ENCODE results near the gene SMAD3. TPM values are rescaled to one million over a fixed set of nuclear protein-coding genes. Genes with fewer than 3 reads are reported as not detected.
A peak's percentile ranks its signal among the peaks of the same experiment; 100 is the strongest.

The SMAD3 gene
- total and polyA plus RNA-seq, 3 experiments from 2014 or later, result 30.2 to 34.2 (median 31.7) TPM

DNA sequence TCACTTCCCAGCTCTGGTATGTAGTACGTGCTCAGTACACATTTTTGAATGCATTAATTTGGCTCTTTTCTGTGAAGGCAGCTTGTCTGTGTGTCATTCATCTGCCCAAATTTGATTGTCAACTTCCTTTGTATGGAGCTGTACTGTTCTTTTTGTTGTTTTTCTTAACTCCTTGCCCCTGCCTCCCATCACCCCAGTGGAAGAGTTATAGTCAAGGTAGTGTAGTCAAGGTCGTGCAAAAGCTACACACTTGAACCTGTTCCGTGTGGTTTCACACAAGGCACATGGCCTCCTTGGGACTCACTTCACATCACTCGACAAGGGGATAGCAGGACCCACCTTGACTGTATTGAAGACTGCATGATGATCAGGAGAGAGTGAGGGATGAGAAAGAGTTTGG is 37.6 kb downstream of the SMAD3 start:
- Mint-ChIP-seq H3K36me3 (peaks cover 0 to 34% (median 12%) of the 10 kb centered on the region in 3 donors), H3K9me3 (no peaks in the 10 kb centered on the region), H3K4me1 (peaks cover 17 to 63% (median 18%) of the 10 kb centered on the region in 3 donors), H3K27me3 (no peaks in the 10 kb centered on the region), H3K4me3 (no peak overlapping the region), H3K27ac (peak overlapping the region in 1 of 8 donors; percentile 70)
- peaks cover 97% of the 10 kb centered on the region for H3K4me1 ChIP-seq (ENCODE audit: insufficient read depth, low read length)
- H3K4me3 ChIP-seq (ENCODE audit: low read length), result peak overlapping the region; percentile 25
- ChIA-PET CTCF (interaction anchor here (0.8 to 5.3 kb wide), 6 partner anchors 11 to 35 kb away, joined by 3 to 33 read pairs (median 4); partner anchors contain the start of gene SMAD3), POLR2A (interaction anchor here (0.8 to 2.9 kb wide), 6 partner anchors 17 to 418 kb away, joined by 3 to 25 read pairs (median 4); partner anchors contain the start of genes C15orf61 and SMAD3)
- no peaks in the 10 kb centered on the region for H3K9me3 ChIP-seq (ENCODE audit: low read length)
- H3K27me3 ChIP-seq (ENCODE audit: insufficient read depth, low read length, poor library complexity, severe bottlenecking), result no peaks in the 10 kb centered on the region
- no peaks in the 10 kb centered on the region for H3K36me3 ChIP-seq (ENCODE audit: insufficient read depth, low read length)
- DNase-seq, result no peak
- no peak overlapping the region for H3K27ac ChIP-seq (ENCODE audit: low read depth, low read length)

- ChIA-PET POLR2A (interaction anchor here (0.8 to 2.9 kb wide), 6 partner anchors 17 to 418 kb away, joined by 3 to 25 read pairs (median 4); partner anchors contain the start of genes C15orf61 and SMAD3), CTCF (interaction anchor here (0.8 to 5.3 kb wide), 6 partner anchors 9 to 36 kb away, joined by 3 to 33 read pairs (median 6); partner anchors contain the start of gene SMAD3)
- H3K27me3 ChIP-seq (ENCODE audit: insufficient read depth, low read length, poor library complexity, severe bottlenecking), result no peaks in the 10 kb centered on the region
- H3K4me1 Mint-ChIP-seq, result peaks cover 13 to 64% (median 14%) of the 10 kb centered on the region in 3 donors
- no peaks in the 10 kb centered on the region for H3K27me3 Mint-ChIP-seq
- H3K36me3 Mint-ChIP-seq, result peaks cover 0 to 37% (median 12%) of the 10 kb centered on the region in 3 donors
- no peaks in the 10 kb centered on the region for H3K36me3 ChIP-seq (ENCODE audit: insufficient read depth, low read length)
- peak overlapping the region in 4 of 7 donors; percentile 44 to 72 (median 62) for H3K4me3 Mint-ChIP-seq
- H3K9me3 ChIP-seq (ENCODE audit: low read length), result no peaks in the 10 kb centered on the region
- no peak for DNase-seq
- peaks cover 97% of the 10 kb centered on the region for H3K4me1 ChIP-seq (ENCODE audit: insufficient read depth, low read length)
- H3K27ac ChIP-seq (ENCODE audit: low read depth, low read length), result no peak overlapping the region
- peak overlapping the region in 3 of 8 donors; percentile 75 to 92 (median 86) for H3K27ac Mint-ChIP-seq
- H3K9me3 Mint-ChIP-seq, result no peaks in the 10 kb centered on the region
- peak overlapping the region; percentile 5 for H3K4me3 ChIP-seq (ENCODE audit: low read length)
Observed at GRCh38 chr15:67103432-67103831, 38.0 kb downstream of the SMAD3 start.

DNA sequence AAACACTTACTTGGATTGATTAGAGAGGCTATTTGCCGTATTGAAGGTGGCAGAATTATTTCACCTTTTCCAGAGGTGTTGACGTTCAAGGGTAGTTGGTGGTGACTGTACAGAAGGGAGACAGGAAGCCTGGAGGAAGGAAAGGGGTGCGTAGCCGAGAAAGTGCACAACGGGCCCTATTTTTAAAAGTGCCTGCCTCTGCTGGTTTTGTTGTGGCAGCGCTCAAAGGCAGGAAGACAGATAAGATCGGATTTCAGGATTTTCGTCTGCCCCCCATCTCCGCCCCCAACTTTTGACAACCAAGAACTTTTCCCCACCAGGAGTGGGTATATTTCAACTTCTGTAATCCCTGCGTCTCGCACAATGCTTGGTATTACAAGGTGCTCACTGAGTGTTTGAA is 38.5 kb downstream of the SMAD3 start:
- H3K4me1 ChIP-seq (ENCODE audit: insufficient read depth, low read length), result peaks cover 95% of the 10 kb centered on the region
- peak overlapping the region; percentile 5 for H3K4me3 ChIP-seq (ENCODE audit: low read length)
- POLR2A ChIA-PET, result no interaction called here
- H3K27me3 ChIP-seq (ENCODE audit: insufficient read depth, low read length, poor library complexity, severe bottlenecking), result no peaks in the 10 kb centered on the region
- DNase-seq, result peak in 1 of 5 donors; percentile 28
- no peaks in the 10 kb centered on the region for H3K27me3 Mint-ChIP-seq
- peak overlapping the region in 3 of 8 donors; percentile 75 to 92 (median 86) for H3K27ac Mint-ChIP-seq
- no peaks in the 10 kb centered on the region for H3K9me3 Mint-ChIP-seq
- CTCF ChIA-PET, result interaction anchor here (1.4 to 5.3 kb wide), 4 partner anchors 9 to 34 kb away, joined by 4 to 29 read pairs (median 5); no protein-coding TSS in a partner anchor
- H3K27ac ChIP-seq (ENCODE audit: low read depth, low read length), result no peak overlapping the region
- peak overlapping the region in 4 of 7 donors; percentile 44 to 72 (median 62) for H3K4me3 Mint-ChIP-seq
- no peaks in the 10 kb centered on the region for H3K36me3 ChIP-seq (ENCODE audit: insufficient read depth, low read length)
- H3K9me3 ChIP-seq (ENCODE audit: low read length), result no peaks in the 10 kb centered on the region
- H3K36me3 Mint-ChIP-seq, result peaks cover 0 to 37% (median 10%) of the 10 kb centered on the region in 3 donors
- peaks cover 9 to 64% (median 9%) of the 10 kb centered on the region in 3 donors for H3K4me1 Mint-ChIP-seq

DNA sequence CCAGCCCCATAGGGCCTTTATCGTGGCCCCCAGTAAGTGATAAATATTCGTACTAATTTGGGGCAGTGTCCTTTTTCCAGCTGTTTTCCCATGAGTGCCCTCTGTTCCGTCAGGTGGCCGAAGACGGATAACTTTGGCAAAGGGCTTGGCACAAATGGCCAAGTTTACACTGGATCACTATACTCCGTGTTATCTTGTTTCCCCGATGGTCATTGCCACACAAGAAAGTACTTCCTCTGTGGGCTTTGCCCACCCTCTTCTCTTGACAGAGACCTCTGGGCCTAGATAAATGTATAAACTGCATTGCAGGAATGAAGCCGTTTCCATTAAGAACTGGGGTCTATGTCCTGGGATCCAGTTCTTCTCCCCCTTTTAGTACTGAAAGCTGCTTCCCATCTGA is 39.1 kb downstream of the SMAD3 start:
- H3K9me3 Mint-ChIP-seq, result no peaks in the 10 kb centered on the region
- no peaks in the 10 kb centered on the region for H3K36me3 ChIP-seq (ENCODE audit: insufficient read depth, low read length)
- DNase-seq, result no peak
- H3K36me3 Mint-ChIP-seq, result peaks cover 0 to 37% (median 10%) of the 10 kb centered on the region in 3 donors
- ChIA-PET POLR2A (no interaction called here), CTCF (interaction anchor here (1.6 to 5.3 kb wide), 3 partner anchors 10 to 35 kb away, joined by 4 to 29 read pairs (median 6); no protein-coding TSS in a partner anchor)
- no peaks in the 10 kb centered on the region for H3K9me3 ChIP-seq (ENCODE audit: low read length)
- no peaks in the 10 kb centered on the region for H3K27me3 Mint-ChIP-seq
- no peak overlapping the region for H3K4me3 ChIP-seq (ENCODE audit: low read length)
- no peak overlapping the region for H3K27ac ChIP-seq (ENCODE audit: low read depth, low read length)
- H3K27me3 ChIP-seq (ENCODE audit: insufficient read depth, low read length, poor library complexity, severe bottlenecking), result no peaks in the 10 kb centered on the region
- H3K4me1 ChIP-seq (ENCODE audit: insufficient read depth, low read length), result peaks cover 89% of the 10 kb centered on the region
- H3K4me1 Mint-ChIP-seq, result peaks cover 2 to 64% (median 3%) of the 10 kb centered on the region in 3 donors
- H3K27ac Mint-ChIP-seq, result peak overlapping the region in 5 of 8 donors; percentile 3 to 92 (median 86)
- peak overlapping the region in 5 of 7 donors; percentile 44 to 72 (median 67) for H3K4me3 Mint-ChIP-seq

DNA sequence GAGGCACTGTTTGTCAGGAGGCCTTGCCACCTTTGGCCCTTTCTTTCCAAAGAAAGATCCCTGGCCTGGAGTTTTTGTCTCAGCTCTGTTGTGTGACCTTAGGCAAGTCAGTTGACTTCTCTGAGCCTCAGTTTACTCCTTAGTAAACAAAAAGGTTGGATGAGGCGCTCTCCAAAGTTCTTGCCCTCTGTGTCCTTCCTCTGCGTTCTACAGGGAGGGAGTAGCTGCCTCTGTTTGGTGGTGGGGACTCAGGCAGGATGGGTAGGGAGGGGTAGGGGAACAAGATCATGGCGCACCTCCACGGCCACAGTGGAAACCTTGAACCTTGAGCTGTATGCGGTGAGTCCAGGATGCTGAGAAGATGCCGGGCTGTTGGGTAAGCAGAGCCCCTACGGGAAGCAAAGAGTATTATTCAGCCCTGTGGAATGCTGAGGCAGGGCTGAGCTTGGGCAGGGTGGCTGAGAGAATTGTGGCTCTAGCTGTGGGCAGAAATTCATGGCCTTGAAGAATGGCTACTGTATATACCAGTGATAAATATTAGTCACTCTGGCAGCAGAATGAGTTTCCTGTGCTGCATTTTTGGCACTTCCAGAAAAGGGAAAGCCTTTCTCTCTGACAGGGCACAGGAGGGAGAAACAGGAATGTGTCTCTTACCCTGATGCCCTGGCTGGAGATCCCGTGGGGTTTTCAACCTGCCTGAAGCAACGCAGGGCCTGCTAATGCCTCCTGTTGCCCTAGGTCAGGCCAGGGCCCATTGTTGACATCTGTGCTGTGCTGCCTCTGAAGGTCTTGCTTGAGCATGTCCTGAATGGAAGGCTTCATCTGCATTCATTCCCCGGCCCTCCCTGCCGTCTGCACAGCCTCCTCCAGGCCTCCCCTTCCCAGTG is 39.9 kb downstream of the SMAD3 start:
- H3K9me3 Mint-ChIP-seq, result no peaks in the 10 kb centered on the region
- Histone ChIP-seq H3K36me3 (ENCODE audit: insufficient read depth, low read length) (no peaks in the 10 kb centered on the region), H3K4me3 (ENCODE audit: low read length) (no peak overlapping the region), H3K4me1 (ENCODE audit: insufficient read depth, low read length) (peaks cover 87% of the 10 kb centered on the region), H3K9me3 (ENCODE audit: low read length) (no peaks in the 10 kb centered on the region), H3K27me3 (ENCODE audit: insufficient read depth, low read length, poor library complexity, severe bottlenecking) (no peaks in the 10 kb centered on the region), H3K27ac (ENCODE audit: low read depth, low read length) (no peak overlapping the region)
- H3K27ac Mint-ChIP-seq, result peak overlapping the region in 6 of 8 donors; percentile 76 to 92 (median 89)
- peaks cover 4 to 39% (median 10%) of the 10 kb centered on the region in 3 donors for H3K36me3 Mint-ChIP-seq
- H3K4me1 Mint-ChIP-seq, result peaks cover 0 to 67% (median 0%) of the 10 kb centered on the region in 3 donors
- ChIA-PET POLR2A (no interaction called here), CTCF (interaction anchor here (1.6 to 5.3 kb wide), 3 partner anchors 11 to 36 kb away, joined by 4 to 29 read pairs (median 6); no protein-coding TSS in a partner anchor)
- peak overlapping the region in 5 of 7 donors; percentile 57 to 88 (median 67) for H3K4me3 Mint-ChIP-seq
- DNase-seq, result no peak
- H3K27me3 Mint-ChIP-seq, result no peaks in the 10 kb centered on the region

DNA sequence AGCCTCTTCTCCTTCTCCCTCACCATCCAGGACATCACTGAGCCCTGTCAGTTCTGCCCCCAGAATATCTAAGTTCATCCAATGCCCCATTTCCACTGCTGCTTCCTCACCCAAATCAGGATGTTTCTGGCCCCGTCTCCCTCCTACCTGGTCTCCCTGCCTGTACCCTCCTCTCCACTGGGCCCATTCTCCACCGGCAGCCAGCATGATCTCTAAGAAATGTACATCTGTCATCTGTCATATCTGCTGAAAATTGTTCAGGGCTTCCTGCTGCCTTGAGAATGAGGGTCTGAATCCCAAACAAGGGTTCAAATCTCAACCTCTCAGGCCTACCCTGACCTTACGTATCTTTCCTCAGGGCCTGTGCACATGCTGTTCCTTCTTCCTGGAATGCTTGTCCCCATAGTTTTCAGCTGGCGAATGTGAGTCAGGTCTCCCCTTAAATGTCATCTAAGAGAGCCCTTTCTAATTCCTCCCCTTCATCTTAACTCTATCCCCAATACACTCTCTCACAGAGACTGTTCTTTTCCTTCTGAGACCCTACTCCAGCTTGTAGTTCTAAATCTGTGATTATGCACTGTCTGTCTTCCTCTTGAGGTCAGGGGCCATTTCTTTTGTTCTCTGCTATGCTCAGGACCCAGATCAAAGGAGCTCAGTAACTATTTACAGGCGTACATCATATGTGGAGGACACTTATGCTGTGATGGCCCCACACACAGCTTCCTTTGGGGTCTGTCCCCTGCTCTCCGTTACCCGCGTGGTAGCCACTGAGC is 40.8 kb downstream of the SMAD3 start:
- Mint-ChIP-seq H3K27me3 (no peaks in the 10 kb centered on the region), H3K27ac (peak overlapping the region in 6 of 8 donors; percentile 81 to 94 (median 90)), H3K9me3 (peaks cover 0 to 3% (median 0%) of the 10 kb centered on the region in 5 donors), H3K4me3 (peak overlapping the region in 6 of 7 donors; percentile 51 to 88 (median 62)), H3K4me1 (peaks cover 0 to 76% (median 0%) of the 10 kb centered on the region in 3 donors), H3K36me3 (peaks cover 11 to 43% (median 13%) of the 10 kb centered on the region in 3 donors)
- ChIA-PET CTCF (interaction anchor here (1.4 kb wide), 1 partner anchor 24 kb away, joined by 3 read pairs; no protein-coding TSS in a partner anchor), POLR2A (interaction anchor here (0.5 to 0.9 kb wide), 2 partner anchors 37 to 78 kb away, joined by 3 to 5 read pairs; no protein-coding TSS in a partner anchor)
- Histone ChIP-seq H3K4me1 (ENCODE audit: insufficient read depth, low read length) (peaks cover 89% of the 10 kb centered on the region), H3K4me3 (ENCODE audit: low read length) (peak overlapping the region; percentile 5), H3K9me3 (ENCODE audit: low read length) (no peaks in the 10 kb centered on the region), H3K36me3 (ENCODE audit: insufficient read depth, low read length) (no peaks in the 10 kb centered on the region), H3K27ac (ENCODE audit: low read depth, low read length) (no peak overlapping the region), H3K27me3 (ENCODE audit: insufficient read depth, low read length, poor library complexity, severe bottlenecking) (no peaks in the 10 kb centered on the region)
- no peak for DNase-seq

- Histone ChIP-seq H3K9me3 (ENCODE audit: low read length) (no peaks in the 10 kb centered on the region), H3K27ac (ENCODE audit: low read depth, low read length) (no peak overlapping the region), H3K4me3 (ENCODE audit: low read length) (peak overlapping the region; percentile 5), H3K4me1 (ENCODE audit: insufficient read depth, low read length) (peaks cover 88% of the 10 kb centered on the region), H3K36me3 (ENCODE audit: insufficient read depth, low read length) (no peaks in the 10 kb centered on the region), H3K27me3 (ENCODE audit: insufficient read depth, low read length, poor library complexity, severe bottlenecking) (no peaks in the 10 kb centered on the region)
- ChIA-PET CTCF (interaction anchor here (1.4 kb wide), 1 partner anchor 24 kb away, joined by 3 read pairs; no protein-coding TSS in a partner anchor), POLR2A (interaction anchor here (0.9 kb wide), 1 partner anchor 38 kb away, joined by 3 read pairs; no protein-coding TSS in a partner anchor)
- peaks cover 0 to 4% (median 0%) of the 10 kb centered on the region in 5 donors for H3K9me3 Mint-ChIP-seq
- no peak for DNase-seq
- peak overlapping the region in 6 of 7 donors; percentile 51 to 88 (median 62) for H3K4me3 Mint-ChIP-seq
- H3K27me3 Mint-ChIP-seq, result no peaks in the 10 kb centered on the region
- H3K4me1 Mint-ChIP-seq, result peaks cover 0 to 80% (median 0%) of the 10 kb centered on the region in 3 donors
- peaks cover 11 to 46% (median 13%) of the 10 kb centered on the region in 3 donors for H3K36me3 Mint-ChIP-seq
- peak overlapping the region in 6 of 8 donors; percentile 81 to 94 (median 90) for H3K27ac Mint-ChIP-seq
Observed at GRCh38 chr15:67106764-67107013, 41.3 kb downstream of the SMAD3 start.
